ENCODE measurements around the gene INSM1.

INSM1 gene

GRCh38 chr20:20410678-20411077 lies 42.8 kb downstream of the INSM1 start:
- Mint-ChIP-seq H3K36me3 (ENCODE audit: low read depth) (peaks cover 7% of the 10 kb centered on the region), H3K9me3 (no peaks in the 10 kb centered on the region), H3K27ac (no peak overlapping the region), H3K27me3 (no peaks in the 10 kb centered on the region), H3K4me3 (no peak overlapping the region), H3K4me1 (ENCODE audit: low read depth) (peaks cover 19% of the 10 kb centered on the region)
- intact Hi-C loops (cut with micrococcal nuclease): no loop called here

- intact Hi-C loops (cut with micrococcal nuclease): no loop called here
- Mint-ChIP-seq H3K27me3 (no peaks in the 10 kb centered on the region), H3K9me3 (no peaks in the 10 kb centered on the region), H3K4me1 (ENCODE audit: low read depth) (peaks cover 19% of the 10 kb centered on the region), H3K27ac (no peak overlapping the region), H3K4me3 (no peak overlapping the region), H3K36me3 (ENCODE audit: low read depth) (peaks cover 7% of the 10 kb centered on the region)
Measured at GRCh38 chr20:20411402-20411801, 43.5 kb downstream of the INSM1 start.

- H3K4me3 Mint-ChIP-seq: no peak overlapping the region
- no peaks in the 10 kb centered on the region for H3K9me3 Mint-ChIP-seq
- H3K27ac Mint-ChIP-seq: no peak overlapping the region
- peaks cover 19% of the 10 kb centered on the region for H3K4me1 Mint-ChIP-seq (ENCODE audit: low read depth)
- peaks cover 10% of the 10 kb centered on the region for H3K36me3 Mint-ChIP-seq (ENCODE audit: low read depth)
- H3K27me3 Mint-ChIP-seq: no peaks in the 10 kb centered on the region
- intact Hi-C loops (cut with micrococcal nuclease): no loop called here
Measured at GRCh38 chr20:20411836-20412235, 43.9 kb downstream of the INSM1 start.

- H3K4me1 Mint-ChIP-seq (ENCODE audit: low read depth): peaks cover 19% of the 10 kb centered on the region
- H3K4me3 Mint-ChIP-seq: no peak overlapping the region
- H3K9me3 Mint-ChIP-seq: no peaks in the 10 kb centered on the region
- peaks cover 16% of the 10 kb centered on the region for H3K36me3 Mint-ChIP-seq (ENCODE audit: low read depth)
- H3K27ac Mint-ChIP-seq: peak overlapping the region; percentile 46
- no peaks in the 10 kb centered on the region for H3K27me3 Mint-ChIP-seq
- intact Hi-C loops (cut with micrococcal nuclease): no loop called here
Measured at GRCh38 chr20:20412750-20413149, 44.8 kb downstream of the INSM1 start.

- Mint-ChIP-seq H3K27ac (no peak overlapping the region), H3K4me3 (no peak overlapping the region), H3K9me3 (no peaks in the 10 kb centered on the region), H3K27me3 (no peaks in the 10 kb centered on the region), H3K36me3 (ENCODE audit: low read depth) (peaks cover 16% of the 10 kb centered on the region), H3K4me1 (ENCODE audit: low read depth) (peaks cover 19% of the 10 kb centered on the region)
- intact Hi-C loops (cut with micrococcal nuclease): no loop called here
Measured at GRCh38 chr20:20413810-20414281, 45.9 kb downstream of the INSM1 start.

- H3K4me3 Mint-ChIP-seq: no peak overlapping the region
- peaks cover 19% of the 10 kb centered on the region for H3K4me1 Mint-ChIP-seq (ENCODE audit: low read depth)
- intact Hi-C loops (cut with micrococcal nuclease): no loop called here
- no peak overlapping the region for H3K27ac Mint-ChIP-seq
- H3K9me3 Mint-ChIP-seq: no peaks in the 10 kb centered on the region
- H3K27me3 Mint-ChIP-seq: no peaks in the 10 kb centered on the region
- peaks cover 16% of the 10 kb centered on the region for H3K36me3 Mint-ChIP-seq (ENCODE audit: low read depth)
Measured at GRCh38 chr20:20414640-20415220, 46.8 kb downstream of the INSM1 start.

GRCh38 chr20:20415321-20415720 lies 47.4 kb downstream of the INSM1 start:
- Mint-ChIP-seq H3K4me3 (no peak overlapping the region), H3K27ac (no peak overlapping the region), H3K27me3 (no peaks in the 10 kb centered on the region), H3K9me3 (no peaks in the 10 kb centered on the region), H3K36me3 (ENCODE audit: low read depth) (peaks cover 16% of the 10 kb centered on the region), H3K4me1 (ENCODE audit: low read depth) (peaks cover 20% of the 10 kb centered on the region)
- intact Hi-C loops (cut with micrococcal nuclease): no loop called here

GRCh38 chr20:20417876-20418676 lies 50.2 kb downstream of the INSM1 start:
- Mint-ChIP-seq H3K27ac (no peak overlapping the region), H3K36me3 (ENCODE audit: low read depth) (peaks cover 24% of the 10 kb centered on the region), H3K9me3 (no peaks in the 10 kb centered on the region), H3K4me3 (no peak overlapping the region), H3K4me1 (ENCODE audit: low read depth) (peaks cover 17% of the 10 kb centered on the region), H3K27me3 (no peaks in the 10 kb centered on the region)
- intact Hi-C loops (cut with micrococcal nuclease): no loop called here
